T47D (cell line): Measurements from ENCODE around the gene GC.

ENCODE experiments used
- DNase-seq, 2 experiments: peaks; one replicate each; pipeline versions ENCODE4 v3.0.0 to v3.0.0-alpha.2; 2011 to 2012; ENCODE audit warnings: low read depth in 1 of 2, low spot score in 1 of 2
- JUND ChIP-seq: IDR thresholded peaks from 2 replicates; pipeline ENCODE4 v1.6.1; 2012; ENCODE audit warnings: low read depth
- in situ Hi-C: cut with HindIII; loops from 2 replicates; pipeline ENCODE4 v1.10.0; 2016; ENCODE audit warnings: low sequenced_read_pairs, low pct_unique_long_range_greater_than_20kb

The GC gene

DNA sequence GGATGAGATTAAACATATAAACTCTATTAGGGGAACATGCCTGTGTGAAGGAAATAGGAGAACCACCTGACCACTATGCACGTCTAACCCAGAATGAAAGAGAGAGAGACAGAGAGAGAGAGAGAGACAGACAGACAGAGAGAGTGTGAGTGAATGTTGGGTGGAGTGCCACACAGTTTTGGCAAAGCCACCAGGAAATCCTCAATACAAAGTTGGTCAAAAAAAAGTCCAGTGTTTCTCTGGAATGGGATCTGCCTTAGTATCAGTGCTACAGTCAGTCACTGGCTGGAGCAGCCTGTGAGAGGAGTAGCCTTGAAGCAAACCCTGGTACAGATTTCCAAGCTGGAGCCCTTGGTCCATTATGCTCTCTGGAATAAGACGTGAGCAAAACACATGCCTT is 91.7 kb downstream of the GC start:
- in situ Hi-C loops = no loop called here
- no peak for TF ChIP-seq JUND
- DNase-seq = no peak
